ENCODE measurements around the gene SH3GL2.

The SH3GL2 gene

GRCh38 chr9:17611917-17612316 is 33.1 kb downstream of the SH3GL2 start:
- H3K36me3 ChIP-seq (ENCODE audit: insufficient read depth, low read depth, low read length), result no peaks in the 10 kb centered on the region

GRCh38 chr9:17613758-17614157 is 34.9 kb downstream of the SH3GL2 start:
- H3K9me3 ChIP-seq (ENCODE audit: insufficient read depth, low read depth, low read length), result no peaks in the 10 kb centered on the region
- H3K36me3 ChIP-seq (ENCODE audit: insufficient read depth, low read depth, low read length), result no peaks in the 10 kb centered on the region
- H3K27me3 ChIP-seq (ENCODE audit: insufficient read depth, low read length), result no peaks in the 10 kb centered on the region
- no peak overlapping the region for H3K9ac ChIP-seq (ENCODE audit: low read depth, low read length)
- no peak overlapping the region for H3K27ac ChIP-seq (ENCODE audit: low read length)
- H3K4me3 ChIP-seq (ENCODE audit: low read length), result no peak overlapping the region
- H3K4me1 ChIP-seq (ENCODE audit: insufficient read depth, low read length), result peaks cover 9% of the 10 kb centered on the region

More at GRCh38 chr9:17611917-17612316, 33.1 kb downstream of the SH3GL2 start:
- H3K4me1 ChIP-seq (ENCODE audit: insufficient read depth, low read length), result peaks cover 9% of the 10 kb centered on the region
- no peak overlapping the region for H3K4me3 ChIP-seq (ENCODE audit: low read length)
- H3K9me3 ChIP-seq (ENCODE audit: insufficient read depth, low read depth, low read length), result no peaks in the 10 kb centered on the region
- no peaks in the 10 kb centered on the region for H3K27me3 ChIP-seq (ENCODE audit: insufficient read depth, low read length)
- no peak overlapping the region for H3K9ac ChIP-seq (ENCODE audit: low read depth, low read length)
- no peak overlapping the region for H3K27ac ChIP-seq (ENCODE audit: low read length)

DNA sequence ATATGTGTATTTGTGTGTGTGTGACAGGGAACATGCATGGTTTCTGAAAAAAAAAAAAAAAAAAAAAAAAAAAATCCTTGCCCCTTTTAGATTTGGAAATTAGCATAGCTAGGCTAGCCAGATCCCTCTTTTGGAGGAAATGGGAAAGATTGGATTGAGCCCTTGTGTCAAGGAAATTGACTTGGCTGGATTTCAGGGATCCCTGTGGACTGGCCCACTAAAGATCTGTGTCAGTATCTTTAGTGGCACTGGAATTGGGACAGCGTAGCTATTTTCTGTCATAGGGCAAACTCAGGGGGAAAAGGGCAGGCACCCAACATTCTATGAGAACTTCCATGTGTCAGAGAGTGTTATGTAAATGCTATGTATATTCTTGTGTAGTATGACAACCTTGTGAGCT is 35.4 kb downstream of the SH3GL2 start:
- H3K4me3 ChIP-seq (ENCODE audit: low read length), result no peak overlapping the region
- no peaks in the 10 kb centered on the region for H3K27me3 ChIP-seq (ENCODE audit: insufficient read depth, low read length)
- H3K9ac ChIP-seq (ENCODE audit: low read depth, low read length), result no peak overlapping the region
- H3K27ac ChIP-seq (ENCODE audit: low read length), result no peak overlapping the region
- H3K9me3 ChIP-seq (ENCODE audit: insufficient read depth, low read depth, low read length), result no peaks in the 10 kb centered on the region
- no peaks in the 10 kb centered on the region for H3K36me3 ChIP-seq (ENCODE audit: insufficient read depth, low read depth, low read length)
- H3K4me1 ChIP-seq (ENCODE audit: insufficient read depth, low read length), result peaks cover 9% of the 10 kb centered on the region

DNA sequence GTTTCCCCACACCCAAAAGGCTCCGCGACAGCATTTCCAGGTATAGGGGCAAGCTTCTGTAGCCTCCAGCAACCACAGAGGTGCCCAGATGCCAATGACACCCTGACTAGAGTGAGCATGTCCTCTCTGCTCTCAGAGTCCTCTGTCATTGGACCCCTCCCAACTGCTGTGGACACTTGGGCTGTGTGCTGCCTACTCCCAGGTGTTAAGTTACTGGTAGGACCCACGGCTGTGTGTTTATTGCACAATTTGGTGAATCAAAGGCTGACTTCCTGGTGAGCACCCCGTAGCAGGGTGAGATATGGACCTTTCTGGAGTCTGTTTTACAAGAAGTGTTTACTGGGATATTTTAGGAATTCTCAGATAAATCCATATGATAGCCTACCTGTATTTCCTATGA is 36.0 kb downstream of the SH3GL2 start:
- Histone ChIP-seq H3K27ac (ENCODE audit: low read length) (no peak overlapping the region), H3K36me3 (ENCODE audit: insufficient read depth, low read depth, low read length) (no peaks in the 10 kb centered on the region), H3K9ac (ENCODE audit: low read depth, low read length) (no peak overlapping the region), H3K4me1 (ENCODE audit: insufficient read depth, low read length) (peaks cover 9% of the 10 kb centered on the region), H3K9me3 (ENCODE audit: insufficient read depth, low read depth, low read length) (no peaks in the 10 kb centered on the region), H3K27me3 (ENCODE audit: insufficient read depth, low read length) (no peaks in the 10 kb centered on the region), H3K4me3 (ENCODE audit: low read length) (no peak overlapping the region)

GRCh38 chr9:17622141-17622540 is 43.3 kb downstream of the SH3GL2 start:
- Histone ChIP-seq H3K9me3 (ENCODE audit: insufficient read depth, low read depth, low read length) (no peaks in the 10 kb centered on the region), H3K4me3 (ENCODE audit: low read length) (no peak overlapping the region), H3K27ac (ENCODE audit: low read length) (no peak overlapping the region), H3K27me3 (ENCODE audit: insufficient read depth, low read length) (no peaks in the 10 kb centered on the region), H3K9ac (ENCODE audit: low read depth, low read length) (no peak overlapping the region), H3K4me1 (ENCODE audit: insufficient read depth, low read length) (no peaks in the 10 kb centered on the region; the same call in 1 of the 2 replicates), H3K36me3 (ENCODE audit: insufficient read depth, low read depth, low read length) (no peaks in the 10 kb centered on the region)

DNA sequence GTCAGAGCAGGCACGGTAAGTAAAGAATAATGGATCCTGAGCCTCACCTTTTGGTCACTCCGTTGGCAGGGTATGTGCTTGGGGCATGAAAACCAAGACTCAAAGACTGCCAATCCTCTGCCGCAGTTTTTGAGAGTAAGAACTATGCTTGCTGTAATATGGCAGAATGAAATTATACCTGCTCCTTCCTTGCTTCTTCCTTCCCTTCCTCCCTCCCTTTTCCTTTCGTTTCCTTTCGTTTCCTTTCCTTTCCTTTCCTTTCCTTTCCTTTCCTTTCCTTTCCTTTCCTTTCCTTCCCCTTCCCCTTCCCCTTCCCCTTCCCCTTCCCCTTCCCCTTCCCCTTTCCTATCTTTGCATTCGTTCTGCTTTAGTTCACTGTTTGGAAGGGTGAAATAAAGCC is 43.9 kb downstream of the SH3GL2 start:
- no peaks in the 10 kb centered on the region; the same call in 1 of the 2 replicates for H3K4me1 ChIP-seq (ENCODE audit: insufficient read depth, low read length)

DNA sequence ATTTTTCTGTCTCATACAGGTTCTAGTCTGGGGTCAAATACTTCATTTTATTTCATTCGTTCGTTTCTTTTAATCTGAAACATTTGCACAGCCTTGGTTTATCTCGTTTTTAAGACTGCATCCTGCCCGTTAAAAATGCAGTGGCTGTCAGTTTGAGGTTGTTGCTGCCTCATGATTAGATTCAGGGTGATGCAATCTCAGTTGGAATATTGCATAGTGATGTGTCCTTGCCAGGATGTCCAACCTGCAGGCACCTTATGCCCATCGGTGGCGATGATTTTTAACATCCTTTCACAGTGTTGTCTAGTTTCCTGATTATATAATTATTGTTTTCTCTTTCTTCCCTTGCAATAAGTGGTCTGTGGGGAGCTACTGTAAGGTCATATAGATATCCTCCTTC is 45.1 kb downstream of the SH3GL2 start:
- H3K4me3 ChIP-seq (ENCODE audit: low read length), result no peak overlapping the region
- no peak overlapping the region for H3K9ac ChIP-seq (ENCODE audit: low read depth, low read length)
- no peaks in the 10 kb centered on the region for H3K27me3 ChIP-seq (ENCODE audit: insufficient read depth, low read length)
- no peaks in the 10 kb centered on the region for H3K4me1 ChIP-seq (ENCODE audit: insufficient read depth, low read length)
- H3K36me3 ChIP-seq (ENCODE audit: insufficient read depth, low read depth, low read length), result no peaks in the 10 kb centered on the region
- no peak overlapping the region for H3K27ac ChIP-seq (ENCODE audit: low read length)
- H3K9me3 ChIP-seq (ENCODE audit: insufficient read depth, low read depth, low read length), result no peaks in the 10 kb centered on the region

More for the DNA sequence above, 43.9 kb downstream of the SH3GL2 start:
- Histone ChIP-seq H3K9ac (ENCODE audit: low read depth, low read length) (no peak overlapping the region), H3K4me3 (ENCODE audit: low read length) (no peak overlapping the region), H3K27me3 (ENCODE audit: insufficient read depth, low read length) (no peaks in the 10 kb centered on the region), H3K27ac (ENCODE audit: low read length) (no peak overlapping the region), H3K9me3 (ENCODE audit: insufficient read depth, low read depth, low read length) (no peaks in the 10 kb centered on the region), H3K36me3 (ENCODE audit: insufficient read depth, low read depth, low read length) (no peaks in the 10 kb centered on the region)

GRCh38 chr9:17624571-17624970 is 45.7 kb downstream of the SH3GL2 start:
- Histone ChIP-seq H3K9ac (ENCODE audit: low read depth, low read length) (no peak overlapping the region), H3K27ac (ENCODE audit: low read length) (no peak overlapping the region), H3K27me3 (ENCODE audit: insufficient read depth, low read length) (no peaks in the 10 kb centered on the region), H3K4me1 (ENCODE audit: insufficient read depth, low read length) (no peaks in the 10 kb centered on the region), H3K9me3 (ENCODE audit: insufficient read depth, low read depth, low read length) (no peaks in the 10 kb centered on the region), H3K36me3 (ENCODE audit: insufficient read depth, low read depth, low read length) (no peaks in the 10 kb centered on the region), H3K4me3 (ENCODE audit: low read length) (no peak overlapping the region)

DNA sequence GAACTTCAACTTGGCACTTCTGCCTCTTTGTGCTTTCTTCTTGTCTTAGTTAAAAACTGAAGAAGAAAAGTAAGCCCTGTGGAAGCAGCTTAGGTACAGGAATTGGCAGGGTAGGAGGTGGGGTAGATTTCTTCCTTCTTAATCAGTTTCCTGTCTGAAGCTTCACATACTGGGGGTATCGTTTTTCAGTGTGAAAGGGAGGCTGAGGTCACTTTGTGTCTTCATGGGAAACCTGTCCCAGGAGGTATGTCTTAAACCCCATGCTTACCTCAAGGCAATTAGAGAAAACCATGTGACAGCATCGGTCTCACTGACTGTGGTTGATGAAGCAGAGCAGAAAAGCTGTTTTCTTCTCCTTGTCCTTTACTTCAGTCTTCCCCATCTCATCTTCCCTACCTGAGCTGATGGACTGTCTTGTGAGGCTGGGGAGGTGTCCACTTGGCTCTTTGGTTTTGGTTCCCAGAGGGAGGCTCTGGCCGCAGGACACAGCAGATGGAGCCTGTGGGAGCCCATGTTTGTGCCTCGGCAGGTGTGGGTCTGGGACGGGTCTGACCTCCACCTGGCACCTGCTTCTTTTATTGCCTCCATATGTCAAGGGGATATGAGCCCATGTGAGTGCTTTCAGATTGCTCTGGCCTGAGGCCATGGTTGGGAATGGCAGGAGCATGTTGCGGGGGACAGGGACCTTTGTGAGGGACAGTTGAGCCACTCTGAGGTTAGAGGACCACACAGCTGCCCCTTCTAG is 47.0 kb downstream of the SH3GL2 start:
- no peak overlapping the region for H3K9ac ChIP-seq (ENCODE audit: low read depth, low read length)
- H3K9me3 ChIP-seq (ENCODE audit: insufficient read depth, low read depth, low read length), result no peaks in the 10 kb centered on the region
- no peak overlapping the region for H3K27ac ChIP-seq (ENCODE audit: low read length)
- no peaks in the 10 kb centered on the region for H3K36me3 ChIP-seq (ENCODE audit: insufficient read depth, low read depth, low read length)
- no peaks in the 10 kb centered on the region for H3K27me3 ChIP-seq (ENCODE audit: insufficient read depth, low read length)
- no peak overlapping the region for H3K4me3 ChIP-seq (ENCODE audit: low read length)
- H3K4me1 ChIP-seq (ENCODE audit: insufficient read depth, low read length), result peaks cover 4% of the 10 kb centered on the region; the same call in 1 of the 2 replicates

DNA sequence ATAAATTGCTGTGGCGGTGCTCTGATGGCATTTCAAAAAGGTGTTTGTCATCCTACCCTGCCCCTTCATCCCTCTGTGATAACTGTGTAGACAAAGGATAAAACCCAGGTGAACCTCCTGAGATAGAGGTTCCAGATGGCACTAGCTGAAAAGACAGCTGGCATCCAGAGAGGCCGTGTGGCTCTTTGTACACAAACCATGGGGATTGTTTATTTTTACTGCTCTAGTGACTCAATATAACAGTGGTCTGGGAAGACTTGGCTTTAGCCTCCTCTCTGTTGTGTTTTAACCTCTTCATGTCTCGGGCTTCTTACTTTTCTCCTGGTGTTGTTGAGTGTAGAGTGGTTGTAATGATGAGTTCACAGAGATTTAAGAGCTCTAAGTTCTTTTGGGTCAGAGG is 48.8 kb downstream of the SH3GL2 start:
- H3K9ac ChIP-seq (ENCODE audit: low read depth, low read length), result no peak overlapping the region
- H3K27me3 ChIP-seq (ENCODE audit: insufficient read depth, low read length), result no peaks in the 10 kb centered on the region
- no peak overlapping the region for H3K27ac ChIP-seq (ENCODE audit: low read length)
- no peak overlapping the region for H3K4me3 ChIP-seq (ENCODE audit: low read length)
- peaks cover 9% of the 10 kb centered on the region; the same call in 1 of the 2 replicates for H3K4me1 ChIP-seq (ENCODE audit: insufficient read depth, low read length)
- no peaks in the 10 kb centered on the region for H3K36me3 ChIP-seq (ENCODE audit: insufficient read depth, low read depth, low read length)
- H3K9me3 ChIP-seq (ENCODE audit: insufficient read depth, low read depth, low read length), result no peaks in the 10 kb centered on the region

DNA sequence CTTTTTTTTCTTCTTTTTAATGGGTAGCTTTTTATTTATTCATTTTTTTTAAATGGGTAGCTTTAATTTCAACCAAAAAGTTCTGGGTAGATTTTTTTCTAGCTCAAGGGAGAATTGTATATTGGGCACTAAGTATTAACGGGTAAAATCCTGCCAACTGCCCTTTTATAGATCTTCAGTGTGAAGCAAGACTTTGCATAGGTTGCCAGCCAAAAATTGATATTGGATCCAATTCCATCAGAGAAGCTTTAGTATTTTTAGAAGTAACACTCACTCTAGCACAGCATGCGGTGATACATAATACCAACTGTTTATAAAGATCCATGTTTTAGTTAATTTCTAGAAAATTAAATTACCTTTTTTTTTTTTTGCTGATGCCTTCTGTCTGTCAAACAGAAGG is 49.8 kb downstream of the SH3GL2 start:
- Histone ChIP-seq H3K9ac (ENCODE audit: low read depth, low read length) (no peak overlapping the region), H3K4me1 (ENCODE audit: insufficient read depth, low read length) (peaks cover 9% of the 10 kb centered on the region; the same call in 1 of the 2 replicates), H3K9me3 (ENCODE audit: insufficient read depth, low read depth, low read length) (no peaks in the 10 kb centered on the region), H3K4me3 (ENCODE audit: low read length) (no peak overlapping the region), H3K27me3 (ENCODE audit: insufficient read depth, low read length) (no peaks in the 10 kb centered on the region), H3K36me3 (ENCODE audit: insufficient read depth, low read depth, low read length) (no peaks in the 10 kb centered on the region), H3K27ac (ENCODE audit: low read length) (no peak overlapping the region)

DNA sequence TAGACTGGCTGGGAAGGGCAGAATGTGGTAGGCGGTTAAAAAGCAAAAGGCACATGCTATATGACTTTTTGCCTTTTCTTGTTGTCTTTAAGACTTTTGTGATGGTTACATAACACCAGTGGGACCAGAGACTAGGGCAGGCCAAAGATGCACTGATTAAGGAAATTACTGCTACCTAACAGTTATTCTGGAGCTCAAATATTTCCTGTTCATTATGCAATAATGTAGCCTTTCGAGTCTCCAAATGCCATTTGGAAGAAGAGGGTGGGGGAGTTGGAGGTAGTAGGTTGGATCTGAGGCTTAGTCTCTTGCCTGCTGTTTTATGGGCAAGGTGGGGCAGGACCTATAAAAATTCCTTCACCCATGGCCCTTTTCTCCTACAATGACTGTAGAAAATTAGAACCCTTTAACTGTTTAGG is 51.7 kb downstream of the SH3GL2 start:
- Histone ChIP-seq H3K4me1 (ENCODE audit: insufficient read depth, low read length) (peaks cover 9% of the 10 kb centered on the region; the same call in 1 of the 2 replicates), H3K9ac (ENCODE audit: low read depth, low read length) (no peak overlapping the region), H3K36me3 (ENCODE audit: insufficient read depth, low read depth, low read length) (no peaks in the 10 kb centered on the region), H3K4me3 (ENCODE audit: low read length) (no peak overlapping the region), H3K27ac (ENCODE audit: low read length) (no peak overlapping the region), H3K27me3 (ENCODE audit: insufficient read depth, low read length) (no peaks in the 10 kb centered on the region), H3K9me3 (ENCODE audit: insufficient read depth, low read depth, low read length) (no peaks in the 10 kb centered on the region)
